Neural progenitor cell (in vitro differentiated cells): ENCODE results near the gene AUTS2. TPM values are rescaled to one million over a fixed set of nuclear protein-coding genes. Genes with fewer than 3 reads are reported as not detected.

Experiments used
- DNase-seq: peaks from one replicate; pipeline ENCODE4 v3.0.0-alpha.2; 2016; ENCODE audit warnings: low spot score
- H2AFZ ChIP-seq: fragments of 200-600 bp; sonication (generic); replicated peaks from 2 replicates; pipeline ENCODE4 v1.6.1; 2016; ENCODE audit warnings: antibody characterized with exemption
- H3F3A ChIP-seq: fragments of 200-600 bp; sonication (generic); 2 replicates; pipeline ENCODE4 v1.6.1; 2016; ENCODE audit warnings: antibody characterized with exemption, low read depth
- H3K27ac ChIP-seq: fragments of 200-600 bp; sonication (generic); 2 replicates; pipeline ENCODE4 v1.5.1; 2016; ENCODE audit warnings: mild to moderate bottlenecking
- H3K27me3 ChIP-seq: fragments of 200-600 bp; sonication (generic); 2 replicates; pipeline ENCODE4 v1.6.1; 2016; ENCODE audit warnings: mild to moderate bottlenecking, moderate library complexity
- H3K36me3 ChIP-seq: fragments of 200-600 bp; sonication (generic); 2 replicates; pipeline ENCODE4 v1.5.1; 2016
- H3K4me1 ChIP-seq: fragments of 200-600 bp; sonication (generic); 2 replicates; pipeline ENCODE4 v1.6.1; 2016; ENCODE audit warnings: mixed run types
- H3K4me2 ChIP-seq: fragments of 200-600 bp; sonication (generic); 2 replicates; pipeline ENCODE4 v1.6.1; 2016
- H3K4me3 ChIP-seq: fragments of 200-600 bp; sonication (generic); 2 replicates; pipeline ENCODE4 v1.5.1; 2016
- H3K79me2 ChIP-seq: fragments of 200-600 bp; sonication (generic); 2 replicates; pipeline ENCODE4 v1.6.1; 2016; ENCODE audit warnings: low read depth
- H3K9ac ChIP-seq: fragments of 200-600 bp; sonication (generic); 2 replicates; pipeline ENCODE4 v1.6.1; 2016
- H3K9me3 ChIP-seq: fragments of 200-600 bp; sonication (generic); 2 replicates; pipeline ENCODE4 v1.5.1; 2016; ENCODE audit warnings: low read depth
- H4K20me1 ChIP-seq: fragments of 200-600 bp; sonication (generic); 2 replicates; pipeline ENCODE4 v1.6.1; 2016; ENCODE audit warnings: low read depth
- H3K27ac Mint-ChIP-seq: 3 replicates; pipeline ENCODE4 v1.8.0; 2021; ENCODE audit warnings: mixed read lengths
- H3K27me3 Mint-ChIP-seq: 2 replicates; pipeline ENCODE4 v1.8.0; 2022; ENCODE audit warnings: low read depth, mild to moderate bottlenecking, inconsistent platforms, moderate library complexity, mixed read lengths; ENCODE audit not compliant: insufficient read depth
- H3K36me3 Mint-ChIP-seq: 3 replicates; pipeline ENCODE4 v1.8.0; 2021; ENCODE audit warnings: mixed read lengths
- H3K4me1 Mint-ChIP-seq: 3 replicates; pipeline ENCODE4 v1.8.0; 2021; ENCODE audit warnings: mixed read lengths
- H3K4me3 Mint-ChIP-seq: 3 replicates; pipeline ENCODE4 v1.8.0; 2021; ENCODE audit warnings: mild to moderate bottlenecking, moderate library complexity, mixed read lengths
- H3K9me3 Mint-ChIP-seq: 3 replicates; pipeline ENCODE4 v1.8.0; 2020; ENCODE audit warnings: mixed read lengths
- EZH2 ChIP-seq: fragments of 200-600 bp; sonication (generic); IDR thresholded peaks from 2 replicates; pipeline ENCODE4 v1.6.1; 2017; ENCODE audit warnings: antibody characterized with exemption, mild to moderate bottlenecking, moderate library complexity
- EZH2phosphoT487 ChIP-seq: fragments of 200-600 bp; sonication (generic); IDR thresholded peaks from 2 replicates; pipeline ENCODE4 v1.6.1; 2017; ENCODE audit warnings: antibody characterized with exemption
- total RNA-seq: library from RNA; depleted of rRNA; stranded (reverse); fragments of >200 nt; gene quantifications from 2 replicates; pipeline ENCODE4 v1.2.3, GENCODE V29; 2015; ENCODE audit warnings: low replicate concordance
- TF ChIP-seq, protein P1 (sequence below): fragments of 200-600 bp; sonication (generic); IDR thresholded peaks from 2 replicates; pipeline ENCODE4 v1.5.1; 2017; ENCODE audit warnings: antibody characterized with exemption, mild to moderate bottlenecking

AUTS2 gene
- total RNA-seq, 1 donor from 2014 or later = 50.0 TPM

- Histone ChIP-seq H3K27ac (no peak overlapping the region), H4K20me1 (peaks cover 24% of the 10 kb centered on the region), H3K4me3 (no peak overlapping the region), H3K79me2 (no peaks in the 10 kb centered on the region), H3K9ac (no peak overlapping the region), H3F3A (no peaks in the 10 kb centered on the region), H2AFZ (no peak overlapping the region), H3K4me2 (no peak overlapping the region), H3K9me3 (no peaks in the 10 kb centered on the region), H3K27me3 (no peaks in the 10 kb centered on the region), H3K36me3 (no peaks in the 10 kb centered on the region), H3K4me1 (peaks cover 23% of the 10 kb centered on the region)
- Mint-ChIP-seq H3K27ac (no peak overlapping the region), H3K36me3 (no peaks in the 10 kb centered on the region), H3K4me3 (no peak overlapping the region), H3K9me3 (no peaks in the 10 kb centered on the region), H3K27me3 (peaks cover 6% of the 10 kb centered on the region), H3K4me1 (peaks cover 30% of the 10 kb centered on the region)
- no peak for DNase-seq
- TF ChIP-seq EZH2phosphoT487 (no peak), EZH2 (no peak)
- TF ChIP-seq, protein P1, sequence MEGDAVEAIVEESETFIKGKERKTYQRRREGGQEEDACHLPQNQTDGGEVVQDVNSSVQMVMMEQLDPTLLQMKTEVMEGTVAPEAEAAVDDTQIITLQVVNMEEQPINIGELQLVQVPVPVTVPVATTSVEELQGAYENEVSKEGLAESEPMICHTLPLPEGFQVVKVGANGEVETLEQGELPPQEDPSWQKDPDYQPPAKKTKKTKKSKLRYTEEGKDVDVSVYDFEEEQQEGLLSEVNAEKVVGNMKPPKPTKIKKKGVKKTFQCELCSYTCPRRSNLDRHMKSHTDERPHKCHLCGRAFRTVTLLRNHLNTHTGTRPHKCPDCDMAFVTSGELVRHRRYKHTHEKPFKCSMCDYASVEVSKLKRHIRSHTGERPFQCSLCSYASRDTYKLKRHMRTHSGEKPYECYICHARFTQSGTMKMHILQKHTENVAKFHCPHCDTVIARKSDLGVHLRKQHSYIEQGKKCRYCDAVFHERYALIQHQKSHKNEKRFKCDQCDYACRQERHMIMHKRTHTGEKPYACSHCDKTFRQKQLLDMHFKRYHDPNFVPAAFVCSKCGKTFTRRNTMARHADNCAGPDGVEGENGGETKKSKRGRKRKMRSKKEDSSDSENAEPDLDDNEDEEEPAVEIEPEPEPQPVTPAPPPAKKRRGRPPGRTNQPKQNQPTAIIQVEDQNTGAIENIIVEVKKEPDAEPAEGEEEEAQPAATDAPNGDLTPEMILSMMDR = no peak
These were observed 439.1 kb downstream of the AUTS2 start for GRCh38 chr7:70037171-70037933.

DNA sequence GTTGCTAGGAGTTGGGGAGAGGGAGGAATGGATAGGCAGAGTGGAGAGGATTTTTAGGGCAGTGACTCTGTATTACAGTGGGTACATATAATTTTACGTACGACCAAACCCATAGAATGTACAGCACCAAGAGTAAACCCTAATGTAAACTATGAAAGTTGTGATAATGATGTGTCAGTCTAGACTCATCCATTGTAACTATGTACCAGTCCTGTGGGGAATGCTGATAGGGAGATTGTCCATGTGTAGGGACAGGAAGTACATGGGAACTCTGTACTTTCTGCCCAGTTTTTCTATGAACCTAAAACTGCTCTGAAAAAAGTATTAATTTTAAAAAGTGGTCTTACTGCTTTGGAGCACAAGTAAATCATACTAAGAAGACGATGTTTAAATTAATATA lies 441.8 kb downstream of the AUTS2 start:
- no peak overlapping the region for H3K27ac Mint-ChIP-seq
- TF ChIP-seq, protein P1 = no peak
- TF ChIP-seq EZH2phosphoT487 (no peak), EZH2 (no peak)
- peaks cover 31% of the 10 kb centered on the region for H3K4me1 Mint-ChIP-seq
- H3F3A ChIP-seq = no peaks in the 10 kb centered on the region
- H3K4me3 ChIP-seq = no peak overlapping the region
- no peak overlapping the region for H3K9ac ChIP-seq
- H3K27ac ChIP-seq = no peak overlapping the region
- no peaks in the 10 kb centered on the region for H3K36me3 Mint-ChIP-seq
- no peak overlapping the region for H3K4me2 ChIP-seq
- no peaks in the 10 kb centered on the region for H3K36me3 ChIP-seq
- H2AFZ ChIP-seq = no peak overlapping the region
- H3K27me3 ChIP-seq = no peaks in the 10 kb centered on the region
- no peaks in the 10 kb centered on the region for H3K79me2 ChIP-seq
- peaks cover 24% of the 10 kb centered on the region for H4K20me1 ChIP-seq
- peaks cover 8% of the 10 kb centered on the region for H3K27me3 Mint-ChIP-seq
- no peak for DNase-seq
- H3K9me3 ChIP-seq = no peaks in the 10 kb centered on the region
- peaks cover 22% of the 10 kb centered on the region for H3K4me1 ChIP-seq
- H3K9me3 Mint-ChIP-seq = no peaks in the 10 kb centered on the region
- no peak overlapping the region for H3K4me3 Mint-ChIP-seq

GRCh38 chr7:70040970-70041766 lies 442.9 kb downstream of the AUTS2 start:
- H3K27ac Mint-ChIP-seq = no peak overlapping the region
- H3K27me3 ChIP-seq = no peaks in the 10 kb centered on the region
- no peak overlapping the region for H3K4me3 ChIP-seq
- H2AFZ ChIP-seq = no peak overlapping the region
- no peaks in the 10 kb centered on the region for H3K9me3 Mint-ChIP-seq
- H3K9me3 ChIP-seq = no peaks in the 10 kb centered on the region
- peaks cover 6% of the 10 kb centered on the region for H3K27me3 Mint-ChIP-seq
- H3K9ac ChIP-seq = no peak overlapping the region
- H3K4me1 ChIP-seq = peaks cover 16% of the 10 kb centered on the region
- no peaks in the 10 kb centered on the region for H3K36me3 ChIP-seq
- H3K27ac ChIP-seq = no peak overlapping the region
- H3K4me2 ChIP-seq = no peak overlapping the region
- no peaks in the 10 kb centered on the region for H3K36me3 Mint-ChIP-seq
- TF ChIP-seq EZH2phosphoT487 (no peak), EZH2 (no peak)
- TF ChIP-seq, protein P1 = peak; percentile 68
- peaks cover 14% of the 10 kb centered on the region for H4K20me1 ChIP-seq
- DNase-seq = peak; percentile 31
- no peak overlapping the region for H3K4me3 Mint-ChIP-seq
- no peaks in the 10 kb centered on the region for H3F3A ChIP-seq
- peaks cover 23% of the 10 kb centered on the region for H3K4me1 Mint-ChIP-seq
- no peaks in the 10 kb centered on the region for H3K79me2 ChIP-seq
